Inflammatory macrophage treated with lipopolysaccharide for 1 hour (primary cell): Measurements from ENCODE around the gene NUP205.
"Not testable (repeated sequence)": the region's sequence is repeated elsewhere in the genome, so short reads cannot be mapped to it uniquely, and the experiment has no call there.

Source experiments
- DNase-seq, 2 donors: peaks; one replicate each; pipeline ENCODE4 v3.0.0-alpha.2; 2020 to 2022

The NUP205 gene

GRCh38 chr7:135668852-135669395 lies 111.2 kb downstream of the NUP205 start:
- peak in 1 of 2 donors; percentile 19 for DNase-seq

- DNase-seq, result no peak
Measured at GRCh38 chr7:135669774-135670173, 112.1 kb downstream of the NUP205 start.

- DNase-seq, result no peak
Measured at GRCh38 chr7:135670179-135670578, 112.5 kb downstream of the NUP205 start.

GRCh38 chr7:135672560-135673359 lies 115.0 kb downstream of the NUP205 start:
- DNase-seq, result peak; percentile 29 to 50

- DNase-seq, result no peak
Measured at GRCh38 chr7:135673360-135673706, 115.6 kb downstream of the NUP205 start.

GRCh38 chr7:135678612-135679575 lies 121.2 kb downstream of the NUP205 start:
- DNase-seq, result no peak

GRCh38 chr7:135681762-135682161 lies 124.0 kb downstream of the NUP205 start:
- no peak for DNase-seq

- no peak for DNase-seq
Measured at GRCh38 chr7:135682191-135682590, 124.5 kb downstream of the NUP205 start.

- DNase-seq, result no peak
Measured at GRCh38 chr7:135683609-135684008, 125.9 kb downstream of the NUP205 start.

GRCh38 chr7:135684136-135684535 lies 126.4 kb downstream of the NUP205 start:
- no peak for DNase-seq

GRCh38 chr7:135684699-135685098 lies 127.0 kb downstream of the NUP205 start:
- DNase-seq, result no peak

GRCh38 chr7:135685306-135686084 lies 127.8 kb downstream of the NUP205 start:
- no peak for DNase-seq

GRCh38 chr7:135687466-135687865 lies 129.7 kb downstream of the NUP205 start:
- DNase-seq, result no peak

GRCh38 chr7:135690566-135690965 lies 132.8 kb downstream of the NUP205 start:
- DNase-seq, result no peak

- no peak for DNase-seq
Measured at GRCh38 chr7:135692055-135692454, 134.3 kb downstream of the NUP205 start.

- not testable (repeated sequence) for DNase-seq
Measured at GRCh38 chr7:135692606-135693005, 134.9 kb downstream of the NUP205 start.

GRCh38 chr7:135693558-135693957 lies 135.8 kb downstream of the NUP205 start:
- DNase-seq, result no peak

GRCh38 chr7:135697276-135698049 lies 139.7 kb downstream of the NUP205 start:
- DNase-seq, result no peak
